Measurements from ENCODE around the gene LRRC8E. TPM values are rescaled to one million over a fixed set of nuclear protein-coding genes. Genes with fewer than 3 reads are reported as not detected.

Gene LRRC8E
- total RNA-seq, 1 donor from 2014 or later, result 4.3 TPM

- H3K36me3 Mint-ChIP-seq, result peaks cover 4% of the 10 kb centered on the region
- H3K4me1 Mint-ChIP-seq (ENCODE audit: unreplicated experiment), result peaks cover 13% of the 10 kb centered on the region
- no peak overlapping the region for H3K27ac Mint-ChIP-seq
- no peaks in the 10 kb centered on the region for H3K9me3 Mint-ChIP-seq
- DNase-seq (ENCODE audit: extremely low spot score, unreplicated experiment), result no peak
- no peak for TF ChIP-seq CTCF (conservative IDR thresholded peaks at IDR 0.05)
- H3K27me3 Mint-ChIP-seq, result peaks cover 23% of the 10 kb centered on the region
- peak overlapping the region; percentile 71 for H3K4me3 Mint-ChIP-seq
These were observed 20.0 kb upstream of the LRRC8E start for GRCh38 chr19:7868326-7868670.

GRCh38 chr19:7868671-7869452 is 19.4 kb upstream of the LRRC8E start:
- Mint-ChIP-seq H3K27me3 (peaks cover 26% of the 10 kb centered on the region), H3K4me1 (ENCODE audit: unreplicated experiment) (peaks cover 13% of the 10 kb centered on the region), H3K36me3 (peaks cover 4% of the 10 kb centered on the region), H3K27ac (no peak overlapping the region), H3K9me3 (no peaks in the 10 kb centered on the region), H3K4me3 (peak overlapping the region; percentile 71)
- TF ChIP-seq CTCF (conservative IDR thresholded peaks at IDR 0.05), result peak; percentile 88
- no peak for DNase-seq (ENCODE audit: extremely low spot score, unreplicated experiment)

GRCh38 chr19:7869453-7869909 is 18.8 kb upstream of the LRRC8E start:
- DNase-seq (ENCODE audit: extremely low spot score, unreplicated experiment), result no peak
- H3K27ac Mint-ChIP-seq, result no peak overlapping the region
- no peaks in the 10 kb centered on the region for H3K9me3 Mint-ChIP-seq
- TF ChIP-seq CTCF (conservative IDR thresholded peaks at IDR 0.05), result peak; percentile 52
- H3K4me3 Mint-ChIP-seq, result no peak overlapping the region
- H3K27me3 Mint-ChIP-seq, result peaks cover 26% of the 10 kb centered on the region
- H3K36me3 Mint-ChIP-seq, result peaks cover 4% of the 10 kb centered on the region
- H3K4me1 Mint-ChIP-seq (ENCODE audit: unreplicated experiment), result peaks cover 13% of the 10 kb centered on the region

- no peak overlapping the region for H3K27ac Mint-ChIP-seq
These were observed 18.3 kb upstream of the LRRC8E start for GRCh38 chr19:7869910-7870511.

More at GRCh38 chr19:7869910-7870511, 18.3 kb upstream of the LRRC8E start:
- no peak for TF ChIP-seq CTCF (conservative IDR thresholded peaks at IDR 0.05)
- Mint-ChIP-seq H3K36me3 (peaks cover 4% of the 10 kb centered on the region), H3K4me3 (no peak overlapping the region), H3K9me3 (no peaks in the 10 kb centered on the region), H3K27me3 (peaks cover 25% of the 10 kb centered on the region), H3K4me1 (ENCODE audit: unreplicated experiment) (peaks cover 13% of the 10 kb centered on the region)
- no peak for DNase-seq (ENCODE audit: extremely low spot score, unreplicated experiment)

All from type B pancreatic cell (in vitro differentiated cells).